OCI-LY7 (cell line): Measurements from ENCODE around the gene EMC9. TPM values are rescaled to one million over a fixed set of nuclear protein-coding genes. Genes with fewer than 3 reads are reported as not detected.

Experiments used
- BruUV-seq: library from RNA; stranded (reverse); fragments of 400-500 nt; replicated peaks from 2 replicates; lab custom pipeline; 2021; lab: Mats Ljungman, UMichigan
- CTCF ChIA-PET: fragments of 300-600 bp; sonication (Branson Sonifier 250); formaldehyde crosslinking; loops from one replicate; lab custom pipeline; 2022; ENCODE audit warnings: antibody characterized with exemption; ENCODE audit not compliant: unreplicated experiment; lab: Charles Lee
- POLR2A ChIA-PET: fragments of 300-600 bp; sonication (Branson Sonifier 250); formaldehyde crosslinking; loops from one replicate; lab custom pipeline; 2022; ENCODE audit warnings: antibody characterized with exemption; lab: Charles Lee
- DNase-seq: peaks from one replicate; pipeline ENCODE4 v3.0.0-alpha.2; 2015; ENCODE audit warnings: low spot score
- H2AFZ ChIP-seq: fragments of 200-600 bp; sonication (generic), shearing (Covaris generic); 2 replicates; pipeline ENCODE4 v1.6.1; 2014; ENCODE audit warnings: mild to moderate bottlenecking, antibody characterized with exemption, low read length, moderate library complexity
- H3K27ac ChIP-seq: fragments of 200-600 bp; sonication (generic); 2 replicates; pipeline ENCODE4 v1.5.1; 2014; ENCODE audit warnings: mixed run types, low read depth, mild to moderate bottlenecking, moderate library complexity, low read length, inconsistent platforms; ENCODE audit not compliant: poor library complexity, severe bottlenecking
- H3K36me3 ChIP-seq: fragments of 200-600 bp; sonication (generic); 2 replicates; pipeline ENCODE4 v1.6.1; 2014; ENCODE audit warnings: mild to moderate bottlenecking, antibody characterized with exemption, low read length, moderate library complexity, mixed read lengths; ENCODE audit not compliant: insufficient read depth
- H3K4me1 ChIP-seq: fragments of 200-600 bp; sonication (generic); 2 replicates; pipeline ENCODE4 v1.5.1; 2014; ENCODE audit warnings: mild to moderate bottlenecking, low read length; ENCODE audit not compliant: insufficient read depth, poor library complexity, severe bottlenecking
- H3K4me2 ChIP-seq: fragments of 200-600 bp; sonication (generic); 2 replicates; pipeline ENCODE4 v1.6.1; 2014; ENCODE audit warnings: mild to moderate bottlenecking, low read length
- H3K4me3 ChIP-seq: fragments of 200-600 bp; sonication (generic); 2 replicates; pipeline ENCODE4 v1.5.1; 2014; ENCODE audit warnings: mild to moderate bottlenecking, low read depth, low read length; ENCODE audit not compliant: poor library complexity, severe bottlenecking
- H3K79me2 ChIP-seq: fragments of 200-600 bp; sonication (generic); 2 replicates; pipeline ENCODE4 v1.6.1; 2016; ENCODE audit warnings: low read depth, mild to moderate bottlenecking, low read length, moderate library complexity, mixed read lengths; ENCODE audit not compliant: insufficient read depth
- H3K9me2 ChIP-seq: fragments of 200-600 bp; sonication (generic); 2 replicates; pipeline ENCODE4 v1.6.1; 2016; ENCODE audit warnings: mild to moderate bottlenecking, low read length, mixed read lengths; ENCODE audit not compliant: insufficient read depth
- H3K9me3 ChIP-seq: fragments of 200-600 bp; sonication (generic); 2 replicates; pipeline ENCODE4 v1.6.1; 2014; ENCODE audit warnings: mild to moderate bottlenecking, mixed run types, low read length, mixed read lengths
- H4K20me1 ChIP-seq: fragments of 200-600 bp; sonication (generic); 2 replicates; pipeline ENCODE4 v1.6.1; 2014; ENCODE audit warnings: mild to moderate bottlenecking, antibody characterized with exemption, low read length, moderate library complexity, mixed read lengths; ENCODE audit not compliant: insufficient read depth
- EZH2phosphoT487 ChIP-seq: fragments of 200-600 bp; sonication (generic); IDR thresholded peaks from 2 replicates; pipeline ENCODE4 v1.6.1; 2018; ENCODE audit warnings: low read depth, borderline replicate concordance, mild to moderate bottlenecking, mixed run types, antibody characterized with exemption, low read length, moderate library complexity, mixed read lengths
- intact Hi-C: fragments of 100-400 bp; cut with micrococcal nuclease; formaldehyde crosslinking; loops from one replicate; pipeline ENCODE4 v1.10.0; 2022; ENCODE audit not compliant: unreplicated experiment
- total RNA-seq, 2 experiments: library from RNA; depleted of rRNA in 1 of 2; stranded (reverse); fragments of >200 nt in 1 of 2; shearing (Covaris generic) in 1 of 2; gene quantifications; 2 replicates each; pipeline ENCODE4 v1.2.3, GENCODE V29; 2014 to 2022
- TF ChIP-seq, protein P1 (sequence below): fragments of 200-600 bp; sonication (generic); conservative IDR thresholded peaks from 2 replicates; pipeline ENCODE4 v1.5.1; 2014; ENCODE audit warnings: mild to moderate bottlenecking, antibody characterized with exemption, low read length, moderate library complexity, mixed read lengths

Gene EMC9
- total RNA-seq, 2 experiments from 2014 or later = 72.0 to 74.8 TPM

GRCh38 chr14:24144451-24144850, 3.1 kb upstream of the EMC9 start:
- POLR2A ChIA-PET = interaction anchor here (1.2 to 1.4 kb wide), 2 partner anchors 30 to 98 kb away, joined by 3 to 4 read pairs; partner anchors contain the start of genes DCAF11, NRL and TINF2

GRCh38 chr14:24143511-24143910, 2.1 kb upstream of the EMC9 start:
- Histone ChIP-seq H3K36me3 (peaks cover 41% of the 10 kb centered on the region), H3K4me1 (peaks cover 34% of the 10 kb centered on the region), H4K20me1 (0 out of 2 replicates have a peak, but pooled peaks cover 6% of the 10 kb centered on the region), H3K4me3 (no peak overlapping the region), H3K4me2 (no peak overlapping the region), H3K9me3 (no peaks in the 10 kb centered on the region), H3K79me2 (peaks cover 44% of the 10 kb centered on the region), H2AFZ (no peak overlapping the region), H3K27ac (no peak overlapping the region), H3K9me2 (no peaks in the 10 kb centered on the region)
- DNase-seq = no peak
- no peak for TF ChIP-seq EZH2phosphoT487
- TF ChIP-seq, protein P1, sequence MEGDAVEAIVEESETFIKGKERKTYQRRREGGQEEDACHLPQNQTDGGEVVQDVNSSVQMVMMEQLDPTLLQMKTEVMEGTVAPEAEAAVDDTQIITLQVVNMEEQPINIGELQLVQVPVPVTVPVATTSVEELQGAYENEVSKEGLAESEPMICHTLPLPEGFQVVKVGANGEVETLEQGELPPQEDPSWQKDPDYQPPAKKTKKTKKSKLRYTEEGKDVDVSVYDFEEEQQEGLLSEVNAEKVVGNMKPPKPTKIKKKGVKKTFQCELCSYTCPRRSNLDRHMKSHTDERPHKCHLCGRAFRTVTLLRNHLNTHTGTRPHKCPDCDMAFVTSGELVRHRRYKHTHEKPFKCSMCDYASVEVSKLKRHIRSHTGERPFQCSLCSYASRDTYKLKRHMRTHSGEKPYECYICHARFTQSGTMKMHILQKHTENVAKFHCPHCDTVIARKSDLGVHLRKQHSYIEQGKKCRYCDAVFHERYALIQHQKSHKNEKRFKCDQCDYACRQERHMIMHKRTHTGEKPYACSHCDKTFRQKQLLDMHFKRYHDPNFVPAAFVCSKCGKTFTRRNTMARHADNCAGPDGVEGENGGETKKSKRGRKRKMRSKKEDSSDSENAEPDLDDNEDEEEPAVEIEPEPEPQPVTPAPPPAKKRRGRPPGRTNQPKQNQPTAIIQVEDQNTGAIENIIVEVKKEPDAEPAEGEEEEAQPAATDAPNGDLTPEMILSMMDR = no peak
- intact Hi-C loops = loop anchor here (10.0 kb wide), 1 partner anchor 839 kb away; the partner anchor contains the start of genes BCL2L2 and PPP1R3E
- ChIA-PET CTCF (no interaction called here), POLR2A (interaction anchor here (1.0 to 1.3 kb wide), 3 partner anchors 18 to 35 kb away, joined by 3 to 5 read pairs (median 3); partner anchors contain the start of genes DCAF11, IRF9 and NRL)
- no TSS peak for BruUV-seq

More at GRCh38 chr14:24144451-24144850, 3.1 kb upstream of the EMC9 start:
- no TSS peak for BruUV-seq
- Histone ChIP-seq H3K9me2 (no peaks in the 10 kb centered on the region), H3K9me3 (no peaks in the 10 kb centered on the region), H3K27ac (no peak overlapping the region), H3K4me3 (no peak overlapping the region), H3K4me1 (peaks cover 28% of the 10 kb centered on the region), H3K4me2 (no peak overlapping the region), H3K79me2 (peaks cover 35% of the 10 kb centered on the region), H3K36me3 (peaks cover 34% of the 10 kb centered on the region), H4K20me1 (0 out of 2 replicates have a peak, but pooled peaks cover 3% of the 10 kb centered on the region), H2AFZ (no peak overlapping the region)
- intact Hi-C loops = loop anchor here (10.0 kb wide), 1 partner anchor 840 kb away; the partner anchor contains the start of genes BCL2L2 and PPP1R3E
- DNase-seq = no peak
- CTCF ChIA-PET = no interaction called here
- TF ChIP-seq, protein P1 = no peak
- no peak for TF ChIP-seq EZH2phosphoT487
